NOMO-1 treated with DMSO at 0.1 percent for 48 hours (cell line): ENCODE data around the gene SCN1B.
"Not testable (repeated sequence)": the region's sequence is repeated elsewhere in the genome, so short reads cannot be mapped to it uniquely, and the experiment has no call there.

ENCODE experiments used
- DNase-seq: peaks from one replicate; lab custom pipeline; 2025; ENCODE audit not compliant: unreplicated experiment; lab: John Stamatoyannopoulos, UW

The SCN1B gene

DNA sequence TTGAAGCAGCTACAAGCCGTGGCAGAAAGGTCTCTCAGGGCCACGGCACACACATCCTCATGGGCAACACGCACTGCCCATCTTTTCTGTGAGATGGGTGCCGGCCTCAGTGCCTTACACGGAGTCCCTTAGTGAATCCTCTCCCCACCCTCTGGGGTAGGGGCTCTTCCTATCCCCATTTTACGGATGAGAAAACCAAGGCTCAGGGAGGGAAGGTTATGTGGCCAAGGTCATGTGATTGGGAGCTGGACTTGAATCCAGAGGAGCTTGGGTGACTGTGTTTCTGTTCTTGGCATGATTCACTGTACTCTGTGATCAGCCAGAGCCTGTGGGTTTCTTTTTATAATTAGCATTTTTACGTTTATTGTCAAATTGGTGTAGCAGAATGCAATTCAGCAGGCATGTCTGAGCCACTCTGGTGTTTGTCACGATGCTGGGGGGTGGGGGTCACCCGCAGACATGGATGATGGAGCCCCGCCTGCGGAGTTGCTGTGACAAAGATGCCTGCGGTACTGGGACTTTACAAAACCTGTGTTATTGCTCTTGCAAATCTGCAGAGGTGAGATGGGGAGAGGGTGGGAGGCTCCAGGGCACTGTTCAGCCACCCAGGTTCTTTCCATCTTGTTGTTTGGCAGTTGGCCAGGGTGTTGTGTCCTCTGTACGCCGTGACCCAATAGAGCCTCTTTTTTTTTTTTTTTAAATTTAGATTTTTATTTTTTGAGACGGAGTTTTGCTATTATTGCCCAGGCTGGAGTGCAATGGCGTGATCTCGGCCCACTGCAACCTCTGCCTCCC lies 4.5 kb downstream of the SCN1B start:
- no peak for DNase-seq

DNA sequence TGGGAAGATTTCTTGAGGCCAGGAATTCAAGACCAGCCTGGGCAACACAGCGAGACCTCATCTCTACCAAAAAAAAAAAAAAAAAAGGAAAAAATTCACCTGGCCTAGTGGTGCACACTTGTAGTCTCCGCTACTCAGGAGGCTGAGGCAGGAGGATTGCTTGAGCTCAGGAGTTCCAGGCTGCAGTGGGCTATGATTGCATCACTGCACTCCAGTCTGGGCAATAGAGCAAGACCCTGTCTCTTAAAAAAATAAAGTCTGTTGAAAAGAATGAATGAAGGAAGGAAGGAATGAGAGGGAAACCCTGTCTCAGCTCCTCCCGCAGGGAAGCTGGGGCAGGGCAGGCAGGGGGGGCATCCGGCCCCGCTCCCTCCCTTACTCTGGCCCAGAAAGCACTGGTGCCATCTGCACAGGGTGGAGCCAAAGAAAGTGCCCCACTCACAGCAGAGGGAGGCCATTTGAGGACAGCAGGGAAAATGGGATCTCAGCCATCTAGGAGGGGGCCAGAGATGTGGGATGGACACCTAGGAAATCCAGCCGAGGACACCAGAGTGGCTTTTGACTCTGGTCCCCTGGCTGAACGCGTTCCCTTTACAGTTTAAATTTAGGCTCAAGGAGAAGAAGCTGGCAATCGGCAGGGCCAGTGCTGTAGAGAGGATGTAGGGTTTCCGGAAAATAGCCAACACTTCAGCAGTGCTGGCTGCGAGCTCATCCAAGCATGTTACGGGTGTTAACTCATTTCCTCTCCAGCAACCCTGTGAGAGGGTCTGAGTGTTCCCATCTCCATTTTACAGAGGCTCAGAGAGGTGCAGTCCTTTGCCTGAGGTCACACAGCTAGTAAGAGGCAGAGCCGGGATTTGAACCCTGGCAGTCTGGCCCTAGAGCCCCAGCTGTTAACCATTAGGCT lies 7.7 kb downstream of the SCN1B start:
- DNase-seq = no peak

DNA sequence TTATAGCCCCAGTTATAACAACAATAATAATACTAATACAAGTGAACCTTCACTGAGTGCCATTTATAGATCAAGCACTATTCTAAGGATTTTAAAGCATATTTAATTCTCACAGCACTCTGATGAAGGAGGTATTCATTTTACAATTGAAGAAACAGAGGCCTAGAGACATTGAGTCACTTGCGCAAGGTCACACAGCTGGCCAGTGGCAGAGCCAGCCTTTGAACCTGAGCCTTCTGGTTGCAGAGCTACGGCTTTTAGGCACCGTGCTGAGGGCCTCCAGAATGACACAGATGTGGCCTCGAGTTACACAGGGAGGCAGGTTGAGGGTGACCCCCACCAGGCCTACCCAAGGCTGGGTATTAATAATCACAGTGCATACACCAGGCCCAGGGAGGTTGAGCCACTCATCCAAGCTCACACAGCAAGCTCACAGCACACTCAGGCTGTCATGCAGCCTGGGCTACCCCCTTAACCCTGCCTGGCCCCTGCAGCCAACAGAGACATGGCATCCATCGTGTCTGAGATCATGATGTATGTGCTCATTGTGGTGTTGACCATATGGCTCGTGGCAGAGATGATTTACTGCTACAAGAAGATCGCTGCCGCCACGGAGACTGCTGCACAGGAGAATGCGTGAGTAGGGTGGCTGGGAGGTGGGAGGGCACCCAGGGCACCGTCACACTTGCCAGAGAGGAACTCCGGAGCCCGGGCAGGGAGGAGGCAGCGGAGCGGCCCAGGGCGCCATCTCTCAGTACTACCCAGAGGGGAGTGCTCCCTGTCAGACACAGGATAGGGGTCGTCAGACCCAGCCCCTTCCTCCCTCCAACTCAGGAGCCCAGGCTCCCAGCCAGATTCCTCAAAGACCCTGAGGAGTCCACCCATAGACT lies 8.6 kb downstream of the SCN1B start:
- peak; percentile 29 for DNase-seq

DNA sequence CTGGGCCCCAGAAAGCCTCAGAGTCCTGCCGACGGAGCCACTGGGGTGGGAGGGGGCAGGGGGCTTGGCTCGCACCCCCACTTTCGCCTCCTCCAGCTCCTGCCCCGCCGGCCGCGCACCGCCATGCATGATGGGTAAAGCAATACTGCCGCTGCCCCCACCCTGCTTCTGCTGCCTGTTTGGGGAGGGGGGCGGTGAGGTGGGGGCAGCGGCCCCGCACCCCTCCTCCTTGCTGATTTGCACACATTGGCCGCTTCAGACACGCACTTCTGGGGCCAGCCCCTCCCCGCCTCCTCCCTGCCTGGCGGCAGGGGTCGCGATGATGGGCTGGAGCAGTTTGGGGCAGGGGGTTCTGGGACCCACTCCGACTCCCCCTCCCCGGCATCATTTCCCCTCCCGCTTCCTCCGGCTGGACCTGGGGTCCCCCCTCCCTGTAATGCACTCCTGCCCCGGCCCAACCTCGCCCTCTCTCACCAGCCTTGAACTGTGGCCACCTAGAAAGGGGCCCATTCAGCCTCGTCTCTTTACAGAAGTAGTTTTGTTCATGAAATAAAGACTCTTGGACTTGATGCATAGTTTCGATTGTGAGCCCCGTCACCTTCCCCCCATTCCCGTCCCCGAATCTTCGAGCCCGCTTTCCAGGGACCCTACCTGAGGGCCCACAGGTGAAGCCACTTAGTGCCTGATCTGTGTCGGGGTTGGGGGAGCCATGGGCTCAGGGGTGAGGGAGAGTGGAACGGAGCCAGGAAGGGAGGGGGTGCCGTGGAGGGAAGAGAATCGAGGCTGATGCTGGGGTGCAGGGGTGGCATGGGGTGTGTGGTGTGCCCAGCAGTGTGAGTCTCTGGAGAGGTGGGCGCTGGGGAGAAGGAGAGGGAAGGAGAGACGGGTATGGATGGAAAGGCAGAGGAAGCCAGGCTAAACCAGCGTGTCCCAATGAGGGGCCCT lies 9.9 kb downstream of the SCN1B start:
- no peak for DNase-seq

DNA sequence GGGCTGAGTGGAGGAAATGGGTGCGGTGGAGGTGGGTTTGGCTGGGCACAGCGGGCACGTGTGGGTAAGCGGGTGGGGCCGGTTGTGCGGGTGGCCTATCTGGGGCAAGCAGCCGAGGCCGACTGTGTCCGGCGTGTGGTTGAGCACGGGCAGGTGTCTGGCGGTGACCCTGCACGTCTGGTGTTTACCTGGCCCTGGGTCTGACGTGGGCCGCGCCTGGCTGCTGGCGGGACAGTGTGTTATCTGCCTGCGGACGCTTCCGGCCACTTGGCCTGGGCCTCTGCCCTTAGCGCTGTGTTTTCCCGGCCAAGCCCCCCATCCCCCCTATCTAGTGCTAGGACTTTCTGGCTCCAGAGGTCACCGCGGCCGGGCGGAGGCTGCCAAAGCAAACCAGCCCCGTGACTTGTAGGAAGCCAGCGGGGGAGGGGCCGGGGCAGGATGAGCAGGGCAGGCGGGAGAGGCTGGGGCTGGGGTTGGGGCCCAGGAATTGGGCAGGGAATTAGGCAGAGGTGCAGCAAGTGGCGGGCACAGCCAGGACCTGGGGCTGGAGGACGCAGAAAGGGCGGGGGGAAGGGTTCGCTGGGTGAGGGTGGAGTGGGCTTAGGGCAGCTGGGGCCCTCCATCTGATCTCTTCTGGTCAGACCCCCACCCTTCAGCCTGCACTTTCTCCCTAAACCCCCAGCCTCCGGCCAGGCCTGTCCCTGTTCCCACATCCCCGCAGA lies 10.7 kb downstream of the SCN1B start:
- DNase-seq = no peak

DNA sequence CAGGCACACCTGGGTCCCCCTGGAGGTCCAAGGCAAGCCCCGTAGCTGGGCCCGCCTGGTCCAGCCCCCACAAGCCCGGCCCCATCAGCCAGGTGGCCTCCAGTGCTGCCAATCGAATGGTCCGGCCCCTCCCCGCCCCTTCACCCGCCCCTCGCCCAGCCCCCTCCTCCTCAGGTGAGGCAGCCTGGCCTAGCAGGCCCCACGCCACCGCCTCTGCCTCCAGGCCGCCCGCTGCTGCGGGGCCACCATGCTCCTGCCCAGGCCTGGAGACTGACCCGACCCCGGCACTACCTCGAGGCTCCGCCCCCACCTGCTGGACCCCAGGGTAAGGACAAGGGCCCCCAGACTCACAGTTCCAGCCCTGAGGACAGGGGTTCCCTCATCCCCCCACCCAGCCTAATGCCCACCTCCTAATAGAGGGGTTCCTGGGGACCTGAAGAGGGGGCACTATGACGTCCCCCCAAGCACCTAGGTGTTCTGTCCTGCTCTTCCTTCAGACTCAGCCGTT lies 11.3 kb downstream of the SCN1B start, which contains the start of gene HPN:
Gene HPN, plus strand, starts transcription at position 174 of the 508 bp plus-strand sequence. CDS start 786 bp downstream, outside the sequence.
- no peak for DNase-seq

DNA sequence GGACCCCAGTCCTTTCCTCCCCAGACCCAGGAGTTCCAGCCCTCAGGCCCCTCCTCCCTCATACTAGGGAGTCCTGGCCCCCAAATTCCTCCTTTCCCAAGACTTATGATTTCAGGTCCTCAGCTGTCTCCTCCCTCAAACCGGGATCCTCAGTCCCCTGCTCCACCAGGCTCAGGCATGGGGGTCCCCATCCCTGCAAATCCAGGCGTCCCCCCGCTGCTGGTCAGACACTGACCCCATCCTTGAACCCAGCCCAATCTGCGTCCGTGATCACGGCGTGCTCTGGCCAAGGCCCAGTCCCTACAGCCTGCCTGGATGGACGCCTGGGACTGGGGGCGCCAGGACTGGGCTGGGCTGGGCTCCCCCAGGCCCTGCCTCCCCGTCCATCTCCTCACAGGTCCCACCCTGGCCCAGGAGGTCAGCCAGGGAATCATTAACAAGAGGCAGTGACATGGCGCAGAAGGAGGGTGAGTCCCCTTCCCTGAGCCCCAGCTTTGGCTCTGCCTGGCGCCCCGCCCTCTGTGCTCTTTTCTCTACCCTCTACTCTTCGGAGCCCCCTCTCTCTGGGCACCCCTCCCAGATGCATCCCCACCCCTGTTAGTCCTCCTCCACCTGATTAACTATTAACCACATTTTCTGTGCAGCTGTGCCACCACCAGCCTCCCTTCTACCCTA lies 11.9 kb downstream of the SCN1B start:
- DNase-seq = no peak

DNA sequence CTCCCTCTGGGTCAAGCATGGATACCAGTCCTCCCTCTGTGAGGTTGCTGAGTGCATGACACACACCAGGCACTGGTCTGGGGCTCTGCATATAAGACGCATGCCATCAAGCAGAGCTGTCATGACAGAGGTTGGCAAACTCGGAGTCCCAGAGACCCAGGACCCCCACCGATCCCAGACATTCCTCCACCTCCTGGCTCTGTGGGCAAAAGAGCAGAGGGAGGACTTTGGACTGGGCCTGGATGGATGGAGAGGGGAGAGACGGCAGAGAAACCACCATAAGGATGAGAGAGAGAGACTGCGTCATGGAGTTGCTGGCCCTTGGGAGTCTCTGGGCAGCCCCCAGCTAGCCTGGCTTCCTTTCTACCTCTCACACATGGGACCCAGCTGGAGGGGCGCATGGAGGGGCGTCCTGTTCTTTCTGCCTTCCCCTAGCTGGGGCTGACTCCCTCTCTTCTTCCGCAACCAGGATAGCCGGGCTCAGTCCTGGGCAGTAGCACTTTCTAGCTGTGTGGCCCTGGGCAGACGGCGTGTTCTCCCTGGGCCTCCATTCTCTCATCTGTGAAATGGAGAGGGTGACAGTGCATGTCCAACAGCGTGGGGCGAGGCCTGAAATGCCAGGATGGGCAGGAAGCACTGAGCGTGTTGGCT lies 12.8 kb downstream of the SCN1B start:
- no peak for DNase-seq

- no peak for DNase-seq
These were observed 13.6 kb downstream of the SCN1B start for GRCh38 chr19:35043906-35044305.

GRCh38 chr19:35044317-35045117 lies 14.2 kb downstream of the SCN1B start:
- peak; percentile 24 for DNase-seq

- peak; percentile 20 for DNase-seq
These were observed 15.5 kb downstream of the SCN1B start for GRCh38 chr19:35045667-35046300.

- DNase-seq = no peak
These were observed 16.2 kb downstream of the SCN1B start for GRCh38 chr19:35046461-35046860.

GRCh38 chr19:35048911-35049411 lies 18.7 kb downstream of the SCN1B start:
- DNase-seq = no peak

GRCh38 chr19:35049456-35049855 lies 19.2 kb downstream of the SCN1B start:
- no peak for DNase-seq

- not testable (repeated sequence) for DNase-seq
These were observed 20.4 kb downstream of the SCN1B start for GRCh38 chr19:35050662-35051061.

- DNase-seq = not testable (repeated sequence)
These were observed 21.0 kb downstream of the SCN1B start for GRCh38 chr19:35051268-35051667.
